Adrenal gland (tissue), 5 donors: Measurements from ENCODE around the gene CASP9.

Experiments used
- CTCF ChIP-seq, 6 experiments: fragments of 450-650 bp in 4 of 6; fragments of 200-600 bp in 2 of 6; sonication (generic) in 1 of 6; IDR thresholded peaks; 1 replicate in 5 of 6; 2 replicates in 1 of 6; pipeline versions ENCODE4 v1.5.1 to v1.8.0; 2016 to 2021; ENCODE audit warnings: antibody characterized with exemption in 6 of 6, mild to moderate bottlenecking in 2 of 6, moderate library complexity in 1 of 6
- POLR2A ChIP-seq, 2 donors: fragments of 450-650 bp; IDR thresholded peaks; one replicate each; pipeline ENCODE4 v1.6.1; 2017; ENCODE audit warnings: antibody characterized with exemption in 2 of 2, mild to moderate bottlenecking in 2 of 2, moderate library complexity in 1 of 2
- donor health status: DM: no; HTN: no; CAD: no.

GRCh38 chr1:15444468-15445389 is 79.3 kb downstream of the CASP9 start:
- no peak for TF ChIP-seq POLR2A (IDR thresholded peaks at IDR 0.05)
- no peak for TF ChIP-seq CTCF (IDR thresholded peaks at IDR 0.05)
